Measurements from ENCODE around the gene RPA1.

GRCh38 chr17:1948517-1948825, 118.7 kb downstream of the RPA1 start:
- TF ChIP-seq CTCF (conservative IDR thresholded peaks at IDR 0.05 in 1 of 2, IDR thresholded peaks at IDR 0.05 in 1 of 2; ENCODE audit: low read depth in 1 of 2, low read length in 2 of 2) = no peak
- TF ChIP-seq EZH2 (IDR thresholded peaks at IDR 0.05; ENCODE audit: low read length, missing control alignments) = no peak
